CD4-positive, alpha-beta T cell (primary cell): Measurements from ENCODE around the gene ZP3. TPM values are rescaled to one million over a fixed set of nuclear protein-coding genes. Genes with fewer than 3 reads are reported as not detected.

ENCODE experiments used
- ATAC-seq: fragments of 200-7000 bp; cut with Tn5 transposase; one replicate; pipeline ENCODE4 v1.10.0; 2022; ENCODE audit warnings: mild to moderate bottlenecking; ENCODE audit not compliant: poor library complexity
- CTCF ChIA-PET: fragments of 350-600 bp; sonication (Branson Sonifier 250); formaldehyde crosslinking; loops from one replicate; lab custom pipeline; 2021; ENCODE audit warnings: antibody characterized with exemption, inconsistent platforms; lab: Charles Lee
- POLR2A ChIA-PET: fragments of 350-600 bp; sonication (Branson Sonifier 250); formaldehyde crosslinking; loops from one replicate; lab custom pipeline; 2021; ENCODE audit warnings: antibody characterized with exemption, inconsistent platforms; lab: Charles Lee
- DNase-seq, 14 experiments: peaks; one replicate each; pipeline ENCODE4 v3.0.0-alpha.2; 2013 to 2020; ENCODE audit warnings: mixed read lengths in 2 of 14
- H3K27ac ChIP-seq, 2 donors: one replicate each; pipeline versions ENCODE4 v1.5.1 to v1.7.0; 2013; ENCODE audit warnings: low read length in 2 of 2, low read depth in 1 of 2, mild to moderate bottlenecking in 1 of 2
- H3K27me3 ChIP-seq, 2 experiments: 1 replicate in 1 of 2; 2 replicates in 1 of 2; pipeline versions ENCODE4 v1.6.1 to v1.7.0; 2013; ENCODE audit warnings: low read length in 2 of 2, control low read depth in 1 of 2, mild to moderate bottlenecking in 1 of 2, moderate library complexity in 1 of 2; ENCODE audit not compliant: insufficient read depth in 2 of 2, control insufficient read depth in 1 of 2
- H3K36me3 ChIP-seq: one replicate; pipeline ENCODE4 v1.6.1; 2013; ENCODE audit warnings: low read length, control low read depth; ENCODE audit not compliant: insufficient read depth
- H3K4me1 ChIP-seq: one replicate; pipeline ENCODE4 v1.6.1; 2013; ENCODE audit warnings: low read length, control low read depth; ENCODE audit not compliant: insufficient read depth
- H3K4me3 ChIP-seq: one replicate; pipeline ENCODE4 v1.5.1; 2013; ENCODE audit warnings: mild to moderate bottlenecking, low read length, moderate library complexity
- H3K9me3 ChIP-seq, 2 experiments: 1 replicate in 1 of 2; 2 replicates in 1 of 2; pipeline versions ENCODE4 v1.6.1 to v1.7.0; 2013; ENCODE audit warnings: low read length in 2 of 2, mild to moderate bottlenecking in 2 of 2, control low read depth in 1 of 2, moderate library complexity in 1 of 2; ENCODE audit not compliant: control insufficient read depth in 1 of 2, insufficient read depth in 1 of 2
- H3K27ac Mint-ChIP-seq: one replicate; pipeline ENCODE4 v1.8.0; 2020; ENCODE audit warnings: mixed read lengths
- H3K27me3 Mint-ChIP-seq: one replicate; pipeline ENCODE4 v1.8.0; 2021; ENCODE audit warnings: mixed read lengths
- H3K36me3 Mint-ChIP-seq: one replicate; pipeline ENCODE4 v1.8.0; 2021; ENCODE audit warnings: low read depth, mixed read lengths
- H3K4me1 Mint-ChIP-seq: one replicate; pipeline ENCODE4 v1.8.0; 2021; ENCODE audit warnings: low read depth, mixed read lengths
- H3K4me3 Mint-ChIP-seq: one replicate; pipeline ENCODE4 v1.8.0; 2020; ENCODE audit warnings: mild to moderate bottlenecking, mixed read lengths
- H3K9me3 Mint-ChIP-seq: one replicate; pipeline ENCODE4 v1.8.0; 2020; ENCODE audit warnings: mixed read lengths
- intact Hi-C, 2 experiments: fragments of 100-400 bp; cut with DNase I in 1 of 2; cut with micrococcal nuclease in 1 of 2; formaldehyde crosslinking; loops; one replicate each; pipeline versions ENCODE4 v1.15.1 to v1.9.0; 2023 to 2025; cut with DNase I, micrococcal nuclease
- total RNA-seq, 174 experiments: library from RNA in 2 of 174; stranded (reverse) in 2 of 174; gene quantifications; one replicate each; pipeline ENCODE4 v1.2.3 and lab custom pipeline; 2021 to 2026
- TF ChIP-seq, protein P1 (sequence below): fragments of 200-600 bp; IDR thresholded peaks from one replicate; pipeline ENCODE4 v1.8.0; 2022; ENCODE audit warnings: antibody characterized with exemption, mild to moderate bottlenecking

Gene ZP3
- total RNA-seq, 2 experiments from 2014 or later: 3.2 to 7.0 TPM

DNA sequence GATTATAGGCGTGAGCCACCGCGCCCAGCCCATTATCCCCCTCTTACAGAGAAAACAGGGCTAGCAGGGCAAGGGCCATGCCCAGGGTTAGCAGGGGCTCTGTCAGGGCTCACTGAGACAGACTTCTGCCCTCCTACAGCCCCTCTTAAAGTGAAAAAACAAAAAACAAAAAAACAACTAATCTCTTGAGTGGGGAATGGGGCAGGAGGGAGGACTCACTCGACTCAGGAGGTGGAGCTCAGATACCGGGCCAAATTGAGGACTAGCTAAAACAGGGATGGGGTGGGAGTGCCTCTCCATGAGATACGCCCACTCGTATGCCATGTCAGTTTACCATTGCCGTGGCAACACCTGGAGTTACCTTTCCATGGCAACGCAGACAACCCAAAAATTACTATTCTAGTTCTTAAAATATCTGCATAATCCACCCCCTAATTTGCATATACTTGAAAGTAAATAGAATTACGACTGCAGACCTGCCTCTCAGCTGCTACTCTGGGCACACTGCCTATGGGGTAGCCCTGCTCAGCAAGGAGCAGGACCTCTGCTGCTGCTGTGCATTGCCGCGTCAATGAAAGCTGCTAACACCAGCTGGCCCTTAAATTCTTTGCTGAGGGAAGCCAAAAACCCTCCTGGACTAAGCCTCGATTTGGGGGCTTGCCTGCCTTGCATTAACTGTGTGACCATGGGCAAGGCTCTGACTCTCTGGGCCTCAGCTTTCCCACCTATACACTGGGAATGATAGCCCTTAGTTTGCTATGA lies 28.6 kb upstream of the ZP3 start:
- intact Hi-C loops: loop anchor here in 1 of 2 experiments (1.0 to 10.0 kb wide), 4 partner anchors 37 to 1139 kb away; partner anchors contain the start of genes POR and PTPN12
- POLR2A ChIA-PET: no interaction called here
- Histone ChIP-seq H3K27ac (no peak overlapping the region), H3K4me1 (peaks cover 33% of the 10 kb centered on the region), H3K27me3 (no peaks in the 10 kb centered on the region), H3K36me3 (no peaks in the 10 kb centered on the region), H3K9me3 (no peaks in the 10 kb centered on the region), H3K4me3 (no peak overlapping the region)
- H3K4me1 Mint-ChIP-seq: peaks cover 22% of the 10 kb centered on the region
- H3K27ac Mint-ChIP-seq: no peak overlapping the region
- TF ChIP-seq, protein P1, sequence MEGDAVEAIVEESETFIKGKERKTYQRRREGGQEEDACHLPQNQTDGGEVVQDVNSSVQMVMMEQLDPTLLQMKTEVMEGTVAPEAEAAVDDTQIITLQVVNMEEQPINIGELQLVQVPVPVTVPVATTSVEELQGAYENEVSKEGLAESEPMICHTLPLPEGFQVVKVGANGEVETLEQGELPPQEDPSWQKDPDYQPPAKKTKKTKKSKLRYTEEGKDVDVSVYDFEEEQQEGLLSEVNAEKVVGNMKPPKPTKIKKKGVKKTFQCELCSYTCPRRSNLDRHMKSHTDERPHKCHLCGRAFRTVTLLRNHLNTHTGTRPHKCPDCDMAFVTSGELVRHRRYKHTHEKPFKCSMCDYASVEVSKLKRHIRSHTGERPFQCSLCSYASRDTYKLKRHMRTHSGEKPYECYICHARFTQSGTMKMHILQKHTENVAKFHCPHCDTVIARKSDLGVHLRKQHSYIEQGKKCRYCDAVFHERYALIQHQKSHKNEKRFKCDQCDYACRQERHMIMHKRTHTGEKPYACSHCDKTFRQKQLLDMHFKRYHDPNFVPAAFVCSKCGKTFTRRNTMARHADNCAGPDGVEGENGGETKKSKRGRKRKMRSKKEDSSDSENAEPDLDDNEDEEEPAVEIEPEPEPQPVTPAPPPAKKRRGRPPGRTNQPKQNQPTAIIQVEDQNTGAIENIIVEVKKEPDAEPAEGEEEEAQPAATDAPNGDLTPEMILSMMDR: no peak
- DNase-seq: no peak
- CTCF ChIA-PET: no interaction called here
- H3K36me3 Mint-ChIP-seq: no peaks in the 10 kb centered on the region
- no peaks in the 10 kb centered on the region for H3K27me3 Mint-ChIP-seq
- H3K4me3 Mint-ChIP-seq: peak overlapping the region; percentile 11
- H3K9me3 Mint-ChIP-seq: no peaks in the 10 kb centered on the region
- no peak for ATAC-seq

GRCh38 chr7:76396864-76397263 lies 27.9 kb upstream of the ZP3 start:
- Mint-ChIP-seq H3K36me3 (no peaks in the 10 kb centered on the region), H3K4me1 (peaks cover 22% of the 10 kb centered on the region), H3K27ac (no peak overlapping the region), H3K27me3 (no peaks in the 10 kb centered on the region), H3K4me3 (peak overlapping the region; percentile 76), H3K9me3 (no peaks in the 10 kb centered on the region)
- DNase-seq (no peak), ATAC-seq (no peak)
- ChIA-PET POLR2A (no interaction called here), CTCF (no interaction called here)
- no peaks in the 10 kb centered on the region for H3K27me3 ChIP-seq
- H3K36me3 ChIP-seq: no peaks in the 10 kb centered on the region
- no peaks in the 10 kb centered on the region for H3K9me3 ChIP-seq
- H3K4me1 ChIP-seq: peaks cover 33% of the 10 kb centered on the region
- intact Hi-C loops: loop anchor here in 1 of 2 experiments (5.0 to 10.0 kb wide), 3 partner anchors 400 to 1138 kb away; partner anchors contain the start of genes POR and PTPN12
- peak overlapping the region; percentile 68 for H3K4me3 ChIP-seq
- no peak overlapping the region for H3K27ac ChIP-seq
- TF ChIP-seq, protein P1: no peak

GRCh38 chr7:76397409-76398183 lies 27.2 kb upstream of the ZP3 start:
- no peaks in the 10 kb centered on the region for H3K36me3 ChIP-seq
- no peak overlapping the region for H3K27ac ChIP-seq
- no peaks in the 10 kb centered on the region for H3K9me3 ChIP-seq
- ChIA-PET CTCF (no interaction called here), POLR2A (no interaction called here)
- TF ChIP-seq, protein P1: no peak
- peaks cover 29% of the 10 kb centered on the region for H3K4me1 ChIP-seq
- H3K36me3 Mint-ChIP-seq: no peaks in the 10 kb centered on the region
- intact Hi-C loops: loop anchor here in 1 of 2 experiments (5.0 to 10.0 kb wide), 3 partner anchors 400 to 1137 kb away; partner anchors contain the start of genes POR and PTPN12
- peak overlapping the region; percentile 68 for H3K4me3 ChIP-seq
- peak; percentile 71 to 92 (median 80) for DNase-seq
- H3K27me3 ChIP-seq: no peaks in the 10 kb centered on the region
- no peaks in the 10 kb centered on the region for H3K27me3 Mint-ChIP-seq
- no peaks in the 10 kb centered on the region for H3K9me3 Mint-ChIP-seq
- H3K4me1 Mint-ChIP-seq: peaks cover 20% of the 10 kb centered on the region
- H3K4me3 Mint-ChIP-seq: peak overlapping the region; percentile 78
- H3K27ac Mint-ChIP-seq: no peak overlapping the region
- peak; percentile 58 for ATAC-seq
